Stimulated activated CD8-positive, alpha-beta memory T cell treated with anti-CD3 and anti-CD28 coated beads, Interleukin-7, amount 100 ng/mL, for 1 hour (primary cell): ENCODE data around the gene ANXA8L1.
"Not testable (repeated sequence)": the region's sequence is repeated elsewhere in the genome, so short reads cannot be mapped to it uniquely, and the experiment has no call there.

ENCODE experiments used
- DNase-seq, 2 donors: peaks; one replicate each; pipeline ENCODE4 v3.0.0-alpha.2; 2020; ENCODE audit warnings: low read depth in 2 of 2

The ANXA8L1 gene, protein sequence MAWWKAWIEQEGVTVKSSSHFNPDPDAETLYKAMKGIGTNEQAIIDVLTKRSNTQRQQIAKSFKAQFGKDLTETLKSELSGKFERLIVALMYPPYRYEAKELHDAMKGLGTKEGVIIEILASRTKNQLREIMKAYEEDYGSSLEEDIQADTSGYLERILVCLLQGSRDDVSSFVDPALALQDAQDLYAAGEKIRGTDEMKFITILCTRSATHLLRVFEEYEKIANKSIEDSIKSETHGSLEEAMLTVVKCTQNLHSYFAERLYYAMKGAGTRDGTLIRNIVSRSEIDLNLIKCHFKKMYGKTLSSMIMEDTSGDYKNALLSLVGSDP

DNA sequence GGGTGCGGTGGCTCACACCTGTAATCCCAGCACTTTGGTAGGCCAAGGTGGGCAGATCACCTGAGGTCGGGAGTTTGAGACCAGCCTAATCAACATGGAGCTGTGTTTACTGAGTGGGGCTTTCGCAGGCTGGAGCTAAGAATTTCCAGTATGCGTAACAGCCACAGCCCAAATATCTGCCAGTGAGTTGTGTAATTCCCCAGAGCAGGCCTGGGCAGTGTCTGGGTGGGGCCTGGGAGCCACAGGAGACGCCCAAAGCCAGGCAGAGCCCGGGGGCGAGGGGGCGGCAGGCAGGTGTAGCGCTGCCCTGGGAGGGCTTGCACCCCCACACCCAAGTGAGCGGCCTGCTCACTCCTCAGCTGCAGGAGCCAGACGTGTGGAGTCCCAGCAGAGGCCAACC lies at the start of gene ANXA8L1:
ANXA8L1 (plus strand) TSS at position 371 of the 400 bp plus-strand sequence. CDS start 76 bp downstream, outside the sequence.
- DNase-seq: not testable (repeated sequence)

DNA sequence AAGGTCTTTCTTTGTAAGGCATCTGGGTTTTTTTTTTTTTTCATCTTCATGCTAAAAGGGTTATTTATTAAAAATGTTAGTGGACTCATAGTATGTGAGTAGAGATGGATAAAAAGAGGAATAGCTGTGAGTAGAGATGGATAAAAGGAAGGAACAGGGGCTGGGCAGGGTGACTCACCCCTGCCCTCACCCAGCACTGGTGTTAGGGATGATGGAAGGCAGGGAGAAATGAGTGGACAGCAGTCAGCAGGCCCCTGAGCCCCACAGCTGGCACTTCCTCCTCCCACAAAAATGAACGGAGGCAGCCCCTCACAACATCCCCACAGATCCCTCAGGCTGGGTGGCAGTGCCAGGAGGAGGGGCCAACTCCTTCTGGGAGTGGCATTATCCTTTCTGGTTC lies 49.5 kb upstream of the ANXA8L1 start:
- DNase-seq: no peak

DNA sequence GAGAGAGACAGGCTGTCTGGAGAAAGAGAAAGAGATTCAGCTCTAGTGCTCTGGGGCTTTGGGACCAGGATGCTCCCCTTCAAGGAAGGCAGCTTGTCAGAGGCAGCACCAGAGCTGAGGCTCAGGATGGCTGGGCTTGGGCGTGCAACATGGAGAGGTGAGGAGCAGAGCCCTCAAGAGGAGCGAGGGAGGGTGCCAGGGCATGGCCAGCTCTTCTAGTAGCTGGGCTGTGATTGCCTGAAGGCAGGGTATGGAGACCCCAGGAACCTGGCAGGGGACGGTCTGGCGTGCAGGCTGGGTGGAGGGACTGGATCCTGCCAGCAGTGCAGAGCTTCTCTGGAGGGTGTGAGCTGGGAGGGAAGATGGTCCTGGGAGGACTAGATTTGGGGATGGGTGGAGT lies 48.6 kb upstream of the ANXA8L1 start:
- no peak for DNase-seq

DNA sequence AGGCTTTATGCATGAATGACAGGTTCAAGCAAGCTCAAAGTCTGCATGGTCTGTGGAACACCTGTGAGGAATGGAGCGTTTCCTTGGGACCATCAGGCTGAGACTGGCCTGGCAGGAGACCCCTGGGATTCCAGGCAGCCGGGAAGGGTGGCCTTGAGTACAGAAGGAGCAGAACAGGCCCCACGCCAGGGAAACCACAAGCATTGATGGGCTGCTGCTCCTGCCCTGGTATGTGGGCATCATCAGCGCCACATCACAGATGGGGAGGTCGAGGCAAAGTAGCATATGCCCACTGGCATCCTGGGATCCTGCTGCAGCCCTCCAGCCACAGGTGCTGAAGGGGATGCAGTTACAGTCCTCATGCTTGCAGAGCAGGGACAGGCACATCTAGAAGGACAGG lies 47.9 kb upstream of the ANXA8L1 start:
- no peak for DNase-seq

DNA sequence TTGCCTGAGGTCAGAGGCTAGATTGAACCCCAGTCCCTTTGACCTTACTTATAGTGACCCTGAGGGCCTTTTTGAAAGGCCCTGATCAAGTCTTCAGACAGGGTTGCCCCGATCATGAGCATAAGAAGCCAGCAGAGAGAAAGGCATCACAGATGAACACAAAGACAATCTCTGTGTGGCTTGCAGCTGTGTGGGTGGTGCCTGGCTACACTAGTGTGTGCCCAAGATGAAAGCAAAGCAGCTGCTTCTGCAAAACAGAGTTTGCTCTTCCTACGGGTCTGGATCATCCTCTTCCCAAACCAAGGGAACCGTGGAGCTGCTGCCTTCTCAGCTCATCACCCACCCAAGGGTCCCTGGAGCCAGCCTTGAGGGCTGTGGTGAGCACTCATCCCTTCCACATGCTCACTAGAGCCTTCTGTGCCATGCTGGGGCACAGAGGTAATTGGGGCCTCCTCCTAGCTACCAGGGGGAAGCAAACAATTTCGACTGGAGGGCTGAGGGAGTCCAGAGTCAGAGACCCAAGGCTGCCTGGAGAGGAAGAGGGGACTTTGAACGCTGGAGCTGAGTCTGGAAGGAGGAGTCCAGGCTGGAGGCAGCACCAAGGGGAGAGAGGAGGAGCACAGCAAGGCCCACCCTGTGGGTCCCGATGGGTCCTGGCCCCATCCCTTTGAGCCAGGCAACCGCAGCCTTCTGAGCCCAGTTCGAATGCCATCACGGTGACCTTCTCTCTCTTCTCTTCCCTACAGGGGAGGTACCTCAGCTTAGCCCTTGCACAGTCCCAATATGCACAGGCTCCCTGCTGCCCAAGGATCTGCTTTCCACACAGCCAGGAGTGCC lies 46.5 kb upstream of the ANXA8L1 start:
- DNase-seq: no peak

DNA sequence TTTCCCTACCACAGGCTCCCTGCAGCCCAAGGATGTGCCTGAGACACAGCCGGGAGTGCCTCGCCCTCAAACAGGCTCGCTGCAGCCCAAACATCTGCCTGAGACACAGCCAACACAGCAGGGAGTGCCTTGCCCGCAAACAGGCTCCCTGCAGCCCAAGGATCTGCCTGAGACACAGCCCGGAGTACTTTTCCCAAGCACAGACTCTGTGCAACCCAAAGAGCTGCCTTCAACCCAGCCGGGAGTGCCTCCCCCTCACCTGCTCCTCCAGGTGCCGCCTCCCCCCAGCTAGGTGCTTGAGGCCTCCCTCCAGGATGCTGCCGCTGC lies 45.9 kb upstream of the ANXA8L1 start:
- no peak for DNase-seq

DNA sequence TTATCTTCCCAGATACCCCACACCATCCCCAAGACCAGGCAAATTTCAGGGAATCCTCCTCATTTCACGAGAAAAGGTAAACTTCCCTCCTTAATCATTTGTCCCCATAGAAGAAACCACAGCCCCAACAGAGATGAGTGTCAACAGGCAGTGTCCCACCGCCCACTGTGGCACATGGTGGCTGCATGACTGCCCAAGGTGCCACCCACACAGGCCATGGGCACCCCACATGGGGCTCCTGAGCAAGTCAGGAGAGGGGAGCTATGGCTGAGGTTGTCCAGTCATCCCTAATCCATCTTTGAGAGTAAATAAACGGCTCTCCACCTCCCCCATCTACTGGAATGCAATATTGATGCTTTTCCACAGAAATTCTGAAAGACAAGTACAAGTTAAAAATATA lies 44.7 kb upstream of the ANXA8L1 start:
- DNase-seq: no peak

DNA sequence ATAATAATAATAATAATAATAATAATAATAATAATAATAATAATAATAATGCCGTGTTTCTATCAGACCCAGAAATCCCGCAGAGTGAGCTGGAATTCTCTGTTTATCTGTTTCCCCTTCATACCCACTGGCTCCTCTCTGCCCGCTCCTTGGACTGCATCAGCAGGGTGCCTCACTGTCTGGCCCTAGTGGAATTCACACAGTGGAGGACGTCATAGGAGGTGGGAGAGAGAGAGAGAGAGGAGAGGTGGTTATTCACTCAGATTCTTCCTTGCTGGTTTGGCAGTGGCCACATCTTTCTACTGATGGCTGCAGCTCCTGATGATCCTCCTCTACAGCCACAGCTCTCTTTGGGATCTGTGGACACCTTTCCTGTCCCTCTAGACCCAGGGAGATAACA lies 10.1 kb upstream of the ANXA8L1 start:
- not testable (repeated sequence) for DNase-seq

DNA sequence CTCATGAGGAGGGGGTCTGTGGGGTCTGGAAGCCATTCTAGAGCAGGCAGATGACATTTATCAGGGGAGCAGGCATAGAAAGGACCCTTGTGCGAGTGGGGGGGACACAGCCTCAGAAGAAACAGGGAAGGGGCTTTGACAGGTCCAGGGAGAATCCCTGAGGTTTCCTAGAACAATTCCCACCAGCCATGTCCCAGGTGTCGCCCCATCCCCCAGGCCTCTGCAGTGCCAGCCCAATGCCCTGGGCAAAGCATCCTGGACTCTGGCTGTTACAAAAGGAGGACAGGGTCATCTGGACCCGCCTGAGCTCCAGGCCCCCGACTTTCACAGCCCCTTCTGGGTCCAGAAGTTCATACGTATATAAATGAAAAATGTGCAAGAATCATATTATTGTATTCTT lies 8.4 kb upstream of the ANXA8L1 start:
- DNase-seq: not testable (repeated sequence)

DNA sequence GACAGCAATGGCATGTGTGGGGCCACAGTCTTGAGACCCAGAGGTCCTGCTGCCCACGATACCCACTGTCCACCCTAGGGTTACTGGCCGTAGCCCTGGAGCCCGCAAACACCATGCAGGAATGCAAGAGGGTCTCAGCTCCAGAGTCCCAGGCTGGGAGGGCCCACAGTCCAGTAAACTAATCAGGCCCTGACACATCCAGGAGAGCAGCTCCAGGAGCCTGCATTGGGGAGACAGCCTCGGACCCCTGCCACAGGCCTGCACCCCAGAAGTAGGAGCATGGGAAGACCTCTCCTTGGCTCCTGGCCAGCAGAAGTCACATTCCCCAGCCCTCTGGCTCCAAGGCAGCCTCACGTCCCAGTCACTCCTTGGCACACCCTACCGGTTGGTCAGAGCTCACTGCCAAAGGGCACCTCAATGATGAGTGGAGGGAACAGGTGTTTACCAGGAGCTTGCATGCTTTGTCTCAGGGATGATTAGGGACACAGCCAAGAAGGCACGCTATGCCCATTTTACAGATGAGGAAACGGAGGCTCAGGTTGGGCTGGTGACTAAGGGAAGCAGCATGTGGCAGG lies 7.8 kb upstream of the ANXA8L1 start:
- not testable (repeated sequence) for DNase-seq

DNA sequence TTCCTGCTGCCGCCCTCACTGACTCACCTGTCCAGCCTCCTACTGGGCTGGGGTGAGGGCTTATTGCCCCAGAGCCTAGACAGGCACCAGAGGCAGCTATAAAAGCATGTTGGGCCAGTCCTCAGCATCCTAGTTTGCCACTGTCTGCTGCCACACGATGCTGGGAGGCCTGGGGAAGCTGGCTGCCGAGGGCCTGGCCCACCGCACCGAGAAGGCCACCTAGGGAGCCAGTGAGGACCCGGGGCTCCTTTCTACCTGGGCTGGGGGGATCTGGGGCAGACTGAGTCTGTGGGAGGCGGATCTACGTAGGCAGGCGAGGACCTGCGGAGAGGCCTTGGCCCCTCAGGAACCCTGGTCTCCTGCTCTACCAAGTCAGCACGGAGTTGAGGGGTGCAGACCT lies 6.6 kb upstream of the ANXA8L1 start:
- not testable (repeated sequence) for DNase-seq

DNA sequence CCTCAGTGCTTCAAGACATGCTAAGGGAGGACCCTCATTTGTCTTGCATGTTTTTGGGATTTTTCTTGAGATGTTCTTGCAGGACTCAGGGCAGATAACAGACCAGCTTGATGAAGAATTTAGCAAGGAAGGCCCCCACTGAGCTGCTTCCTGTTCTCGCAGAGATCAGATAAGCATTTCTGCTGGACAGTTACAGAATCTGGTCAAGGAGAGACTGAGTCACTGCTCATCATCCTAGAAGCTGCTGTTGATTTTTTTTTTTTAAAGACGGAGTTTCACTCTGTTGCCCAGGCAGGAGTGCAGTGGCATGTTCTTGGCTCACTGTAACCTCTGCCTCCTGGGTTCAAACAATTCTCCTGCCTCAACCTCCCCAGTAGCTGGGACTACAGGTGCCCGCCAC lies 1.2 kb upstream of the ANXA8L1 start:
- DNase-seq: not testable (repeated sequence)

DNA sequence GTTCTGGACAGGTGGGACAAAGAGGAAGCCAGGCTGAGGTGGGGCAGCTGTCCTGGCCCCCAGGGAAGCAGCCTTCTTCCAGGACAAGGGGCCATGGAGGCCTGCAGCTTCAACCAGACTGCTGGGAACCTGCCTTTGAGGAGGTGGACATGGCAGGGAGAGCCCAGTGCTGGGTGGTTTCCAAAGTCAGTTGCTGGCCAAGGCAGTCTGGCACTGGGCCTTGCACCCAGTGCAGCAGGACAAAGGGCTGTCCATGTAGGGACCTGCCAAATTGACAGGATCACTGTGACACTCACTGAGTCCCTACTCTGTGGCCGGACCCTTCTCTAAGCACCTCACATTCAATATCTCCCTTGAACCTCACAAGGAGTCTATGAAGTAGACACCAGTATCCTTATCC lies 1.4 kb downstream of the ANXA8L1 start:
- DNase-seq: not testable (repeated sequence)

DNA sequence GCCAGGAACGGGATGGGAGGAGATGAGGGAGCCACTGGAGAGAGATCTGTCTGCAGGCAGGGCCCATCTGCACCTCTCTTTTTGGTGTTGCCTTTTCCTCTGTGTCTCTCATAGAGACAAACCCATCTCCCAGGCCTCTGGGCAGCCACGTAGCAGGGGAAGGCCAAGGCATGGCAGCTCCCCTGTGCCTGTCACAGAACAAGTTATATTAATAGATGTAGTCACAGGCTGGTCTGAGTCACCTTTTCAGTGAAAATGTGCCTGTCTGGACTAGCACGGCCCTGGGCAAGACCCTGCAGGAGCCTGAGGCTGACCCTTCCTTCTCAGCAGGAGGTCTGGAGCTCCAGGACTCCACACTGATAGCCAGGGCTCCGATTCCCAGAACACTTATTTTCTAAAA lies 2.1 kb downstream of the ANXA8L1 start:
- not testable (repeated sequence) for DNase-seq

DNA sequence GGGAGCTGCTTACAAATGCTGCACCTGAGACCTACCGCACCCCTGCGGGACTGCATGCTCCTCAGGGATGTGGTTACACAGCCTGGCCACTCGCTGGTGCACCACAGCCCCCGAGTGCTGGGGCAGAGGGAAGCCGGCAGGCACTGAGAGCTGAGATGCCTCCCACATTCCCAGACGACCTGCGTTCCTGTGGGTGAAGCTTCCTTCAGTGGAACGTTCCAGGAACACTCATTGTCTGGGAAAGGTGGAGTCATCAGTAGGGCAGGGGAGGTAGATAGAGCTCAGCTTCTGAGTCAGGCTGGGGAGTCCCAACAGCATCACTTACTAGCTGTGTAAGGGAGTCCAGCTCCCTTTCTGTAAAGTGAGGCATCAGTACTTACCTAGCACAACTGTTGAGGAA lies 2.5 kb downstream of the ANXA8L1 start:
- not testable (repeated sequence) for DNase-seq

DNA sequence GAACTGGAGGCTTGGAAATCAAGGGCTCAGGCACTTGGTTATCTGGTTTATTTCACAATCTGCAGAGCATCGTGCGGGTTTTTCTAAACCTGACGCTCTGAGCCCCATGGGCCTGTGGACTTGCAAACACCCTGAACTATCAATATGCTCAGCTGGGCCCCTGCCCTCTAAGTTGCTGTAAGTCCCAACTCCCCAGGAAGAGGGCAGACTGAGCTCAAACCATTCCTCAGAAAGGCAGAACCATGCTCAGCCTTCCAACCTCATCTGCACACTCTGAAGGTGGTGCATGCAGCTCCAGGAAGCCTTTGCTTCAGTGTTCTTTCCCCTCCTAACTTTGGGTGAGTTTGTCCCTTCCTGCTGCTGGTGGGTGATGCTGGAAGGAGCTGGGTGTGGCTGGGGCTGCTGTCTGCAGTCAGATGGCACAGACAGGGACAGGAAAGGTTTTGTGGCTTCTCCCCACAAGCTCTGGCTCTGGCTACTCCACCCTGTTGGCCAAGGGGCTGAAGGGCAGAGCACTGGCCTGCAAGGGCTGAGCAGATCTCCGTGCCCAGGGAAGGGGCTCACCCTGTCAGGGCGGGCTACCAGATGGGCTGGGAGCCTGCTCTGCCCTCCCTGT lies 3.8 kb downstream of the ANXA8L1 start:
- not testable (repeated sequence) for DNase-seq

DNA sequence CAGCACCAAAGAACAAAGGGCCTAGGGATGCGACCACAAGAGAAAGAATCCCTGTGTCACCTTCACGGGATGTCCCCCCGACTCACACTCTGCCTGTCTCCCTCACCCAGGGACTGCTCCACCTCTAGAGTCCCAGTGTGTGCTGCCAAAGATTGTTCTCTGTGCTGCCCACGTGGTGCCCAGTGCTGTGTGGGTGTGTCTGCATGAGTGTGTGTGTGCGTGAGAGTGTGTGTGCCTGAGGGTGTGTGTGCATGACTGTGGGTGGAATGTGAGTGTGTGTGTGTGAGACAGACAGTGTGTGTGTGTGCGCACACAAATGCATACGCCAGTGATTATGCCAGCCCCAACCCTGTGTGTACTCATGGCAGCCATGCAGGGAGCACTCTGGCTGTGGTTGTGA lies 10.3 kb downstream of the ANXA8L1 start:
- DNase-seq: not testable (repeated sequence)

DNA sequence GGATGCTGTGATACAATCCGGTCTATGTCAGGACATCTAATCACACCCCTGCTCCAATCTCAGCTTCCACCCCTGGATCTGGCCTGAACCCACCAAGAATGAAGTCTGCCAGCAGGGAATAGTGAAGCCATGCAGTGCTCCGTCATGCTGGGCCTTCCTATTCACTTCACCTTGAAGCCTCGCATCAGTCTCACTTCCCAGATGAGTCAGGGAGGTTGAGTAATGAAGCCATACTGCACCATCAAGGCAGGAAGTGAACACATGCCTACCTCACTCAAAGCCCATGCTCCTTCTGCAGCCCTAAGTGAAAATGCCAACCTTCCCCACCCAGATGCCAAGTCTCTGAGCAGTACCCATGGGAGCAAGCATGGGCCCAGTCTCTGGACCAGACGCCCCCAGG lies 11.1 kb downstream of the ANXA8L1 start:
- not testable (repeated sequence) for DNase-seq

DNA sequence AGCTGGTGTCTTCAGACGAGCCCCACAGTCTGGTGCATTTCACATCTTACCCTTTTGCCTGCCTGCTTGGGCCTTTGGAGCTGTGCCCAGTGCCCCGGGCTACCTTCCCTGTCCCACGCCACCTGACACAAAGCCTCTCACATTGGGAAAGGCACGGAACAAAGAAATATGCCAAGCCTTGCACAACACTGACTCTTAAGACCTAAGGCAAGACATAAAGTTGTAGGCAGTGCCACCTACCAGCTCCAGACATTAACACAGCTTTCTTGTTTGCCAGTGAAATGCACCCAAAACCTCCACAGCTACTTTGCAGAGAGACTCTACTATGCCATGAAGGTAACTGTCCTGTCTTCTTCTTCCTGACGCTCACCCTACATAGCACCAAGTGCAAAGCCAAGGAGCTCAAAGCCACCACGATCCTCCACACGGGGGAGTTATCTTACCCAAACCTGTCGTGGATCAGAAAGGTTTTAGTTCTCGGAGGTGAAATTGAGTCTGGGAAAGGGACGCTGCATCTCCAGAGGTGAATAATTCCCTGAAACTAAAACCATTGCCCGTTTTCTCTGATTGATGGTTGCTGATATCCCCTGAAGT lies 11.8 kb downstream of the ANXA8L1 start:
- not testable (repeated sequence) for DNase-seq

DNA sequence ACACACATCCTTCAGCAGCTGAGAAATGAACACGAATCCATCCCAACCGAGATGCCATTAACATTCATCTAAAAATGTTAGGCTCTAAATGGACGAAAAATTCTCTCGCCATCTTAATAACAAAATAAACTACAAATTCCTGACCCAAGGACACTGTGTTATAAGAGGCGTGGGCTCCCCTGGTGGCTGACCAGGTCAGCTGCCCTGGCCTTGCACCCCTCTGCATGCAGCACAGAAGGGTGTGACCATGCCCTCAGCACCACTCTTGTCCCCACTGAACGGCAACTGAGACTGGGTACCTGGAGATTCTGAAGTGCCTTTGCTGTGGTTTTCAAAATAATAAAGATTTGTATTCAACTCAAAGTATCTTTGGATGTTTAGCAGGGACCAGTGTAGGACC lies 15.8 kb downstream of the ANXA8L1 start:
- DNase-seq: not testable (repeated sequence)

DNA sequence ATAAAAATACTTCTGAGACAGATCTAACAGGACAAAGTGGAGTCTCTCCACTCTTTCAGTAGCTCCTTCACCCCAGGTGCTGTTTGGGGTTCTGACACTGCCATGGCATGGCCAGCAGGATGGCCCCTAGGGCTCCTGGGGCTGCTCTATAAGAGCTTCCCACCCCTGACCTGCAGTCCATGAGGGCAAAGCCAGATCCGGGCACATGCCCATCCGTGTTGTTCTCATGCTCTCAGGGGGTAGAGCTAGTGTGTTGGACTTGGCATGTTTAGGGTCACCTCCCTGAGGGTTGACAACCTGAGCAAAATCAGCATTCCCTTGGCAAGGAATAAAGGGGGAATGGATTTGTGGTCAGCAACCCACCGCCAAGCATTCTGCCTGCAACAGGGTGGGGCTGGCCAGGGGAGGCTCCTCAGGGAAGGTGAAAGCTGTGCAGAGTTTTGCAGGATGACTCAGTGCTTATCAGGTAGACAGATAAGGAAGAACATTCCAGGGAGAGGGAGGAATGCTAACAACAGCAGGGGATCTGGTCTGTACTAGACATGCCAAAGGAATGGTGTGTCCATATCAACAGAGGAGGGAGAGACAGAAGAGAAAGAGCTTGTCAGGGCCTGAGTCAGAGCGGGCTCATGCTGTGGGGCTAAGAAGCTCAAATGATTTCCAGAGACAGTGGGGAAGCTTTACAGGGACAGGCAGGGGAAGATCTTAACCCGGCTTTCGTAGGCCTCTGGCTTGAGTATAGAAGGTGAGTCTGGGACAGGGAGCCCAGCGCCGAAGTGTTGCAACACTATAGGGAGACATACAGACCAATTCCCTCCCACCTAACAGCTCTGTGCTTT lies 21.1 kb downstream of the ANXA8L1 start:
- DNase-seq: not testable (repeated sequence)
